Stimulated activated naive CD4-positive, alpha-beta T cell (primary cell): ENCODE data around the gene MRPL2.
"Not testable (repeated sequence)": the region's sequence is repeated elsewhere in the genome, so short reads cannot be mapped to it uniquely, and the experiment has no call there.

Source experiments
- DNase-seq, 6 experiments: peaks; one replicate each; lab custom pipeline; 2025; lab: John Stamatoyannopoulos, UW

Gene MRPL2

DNA sequence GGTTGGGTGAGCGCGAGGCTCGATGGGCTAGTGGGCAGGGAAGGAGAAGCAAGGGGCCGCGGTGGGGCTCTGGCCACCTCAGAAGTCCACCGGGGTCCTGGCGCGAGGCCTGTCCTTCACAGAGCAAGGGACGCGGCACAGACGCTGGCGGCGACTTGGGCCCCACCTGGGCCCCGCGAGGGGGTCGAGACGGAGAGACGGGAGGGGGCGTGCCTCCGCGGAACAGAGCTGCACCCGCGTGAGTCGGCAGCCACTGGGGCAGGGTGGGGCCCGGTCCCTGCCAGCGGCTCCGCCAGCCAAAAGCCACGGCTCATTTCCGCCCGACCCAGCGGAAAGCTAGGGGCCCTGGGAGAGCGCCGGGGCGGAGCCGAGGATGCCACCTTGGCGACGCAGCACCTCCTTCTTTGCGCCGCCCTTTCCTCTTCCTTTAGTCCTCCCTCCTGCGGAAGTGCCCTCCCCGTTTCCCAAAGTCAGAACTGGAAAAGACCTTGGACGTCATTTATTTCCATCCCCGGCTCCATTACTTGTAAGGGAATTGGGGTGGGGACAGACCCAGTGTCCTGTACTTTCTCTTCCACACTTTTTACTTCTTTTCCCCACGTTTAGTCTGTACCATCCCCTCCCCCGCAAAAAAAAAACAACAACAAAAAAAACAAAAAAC lies 5.6 kb downstream of the MRPL2 start, which contains the start of gene CUL7:
Gene CUL7, minus strand, starts transcription at position 307 of the 661 bp plus-strand sequence. CDS start 1,063 bp downstream, outside the sequence.
- DNase-seq: peak; percentile 77 to 88 (median 85)

DNA sequence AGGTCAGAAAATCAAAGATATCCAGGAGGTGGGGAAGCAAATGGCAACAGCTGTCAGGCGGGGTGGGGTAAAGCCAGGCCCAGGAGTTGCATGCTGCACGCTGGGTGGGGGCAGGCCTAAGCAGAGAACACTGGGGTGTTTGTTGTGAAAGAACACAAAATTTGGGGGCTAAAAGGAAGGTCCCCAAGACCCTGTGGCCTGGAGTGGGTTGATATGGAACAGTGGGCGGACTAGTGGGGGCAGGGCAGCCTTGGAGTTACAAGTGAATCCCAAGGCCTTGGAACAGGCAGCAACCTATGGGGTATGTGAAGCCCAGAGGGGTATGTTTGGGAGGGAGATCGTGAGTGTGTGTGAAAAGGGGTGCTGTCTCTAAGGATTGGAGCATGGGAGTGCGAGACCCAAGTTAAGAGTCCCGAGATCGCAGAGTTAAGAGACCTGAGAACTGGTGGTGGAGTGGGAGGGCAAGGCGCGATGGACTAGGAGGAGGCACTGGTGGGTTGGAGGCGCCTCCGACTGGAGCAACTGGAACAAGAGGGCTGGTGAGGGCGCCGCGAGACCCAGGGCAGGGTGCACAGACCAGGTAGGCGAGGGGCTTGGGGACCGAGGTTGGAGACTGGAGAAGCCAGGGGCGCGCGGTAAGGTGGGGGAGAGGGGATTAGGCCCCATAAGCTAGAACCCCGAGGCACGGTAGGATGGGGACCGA lies 6.2 kb downstream of the MRPL2 start:
- DNase-seq: peak in 2 of 6 experiments; percentile 40 to 48

DNA sequence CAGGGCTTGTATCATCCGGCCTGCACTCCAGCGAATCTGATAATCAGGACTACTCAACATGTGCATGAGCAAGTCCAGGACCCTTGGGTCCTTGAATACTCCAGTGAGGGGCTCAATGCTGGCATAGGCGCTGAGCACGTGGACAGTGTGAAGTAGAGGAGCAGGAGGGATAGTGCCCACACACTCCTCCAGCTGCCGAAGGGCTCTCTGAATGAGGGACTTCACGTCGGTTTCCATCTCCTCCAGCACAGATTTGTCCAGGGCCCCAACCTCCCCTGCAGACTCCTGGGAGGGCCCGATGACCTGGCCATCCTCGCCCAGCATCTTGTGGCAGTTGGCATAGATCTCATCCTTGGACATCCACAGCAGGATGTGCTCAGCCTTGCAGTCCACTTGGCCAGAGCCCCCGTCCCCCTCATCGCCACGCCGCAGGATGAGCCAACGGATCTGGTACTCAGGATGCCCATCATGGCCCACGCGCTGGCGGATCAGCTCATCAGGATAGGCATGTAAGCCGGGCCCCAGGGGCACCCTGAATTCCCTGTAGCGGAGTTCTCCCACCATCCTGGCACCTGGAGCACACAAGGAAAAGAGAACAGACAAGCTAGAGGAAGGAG lies 6.9 kb downstream of the MRPL2 start:
- no peak for DNase-seq

DNA sequence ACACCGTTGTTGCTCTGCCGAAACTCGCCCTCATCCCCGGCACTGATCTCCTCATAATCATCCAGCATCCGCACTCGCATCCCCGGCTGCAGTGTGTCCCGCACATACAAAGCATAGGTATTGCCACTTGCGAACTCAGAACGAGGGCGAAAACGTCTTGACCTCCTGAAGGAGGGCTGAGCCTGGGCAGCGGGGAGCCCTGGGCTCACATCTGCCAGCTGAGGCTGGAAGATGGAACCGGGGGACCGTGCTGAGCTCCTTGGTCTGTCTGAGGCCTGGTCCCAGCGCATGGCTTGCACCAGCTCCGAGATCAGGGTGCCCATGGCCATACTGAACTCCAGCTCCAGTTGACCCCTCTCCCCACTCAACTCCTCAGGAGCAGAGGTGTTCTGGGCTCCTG lies 8.3 kb downstream of the MRPL2 start:
- no peak for DNase-seq

DNA sequence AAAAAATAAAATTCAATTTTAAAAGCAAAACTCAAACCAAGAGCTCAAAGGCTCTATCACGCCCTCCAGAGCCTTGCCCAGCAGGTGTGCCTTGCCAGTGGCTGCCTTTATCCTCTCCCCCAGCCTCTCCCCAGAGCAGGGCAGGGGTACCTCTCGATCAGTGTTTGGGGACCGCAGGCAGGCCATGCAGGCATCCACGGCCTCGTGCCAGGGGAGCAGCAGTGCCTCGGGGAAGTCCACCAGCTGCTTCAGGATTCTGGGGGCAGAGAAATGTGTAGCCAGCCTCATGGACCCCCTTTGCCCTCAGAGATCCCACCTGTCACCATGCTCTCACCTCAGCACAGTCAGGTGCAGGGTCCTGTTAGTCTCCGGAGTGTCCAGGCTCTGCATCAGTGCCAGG lies 11.2 kb downstream of the MRPL2 start:
- no peak for DNase-seq

DNA sequence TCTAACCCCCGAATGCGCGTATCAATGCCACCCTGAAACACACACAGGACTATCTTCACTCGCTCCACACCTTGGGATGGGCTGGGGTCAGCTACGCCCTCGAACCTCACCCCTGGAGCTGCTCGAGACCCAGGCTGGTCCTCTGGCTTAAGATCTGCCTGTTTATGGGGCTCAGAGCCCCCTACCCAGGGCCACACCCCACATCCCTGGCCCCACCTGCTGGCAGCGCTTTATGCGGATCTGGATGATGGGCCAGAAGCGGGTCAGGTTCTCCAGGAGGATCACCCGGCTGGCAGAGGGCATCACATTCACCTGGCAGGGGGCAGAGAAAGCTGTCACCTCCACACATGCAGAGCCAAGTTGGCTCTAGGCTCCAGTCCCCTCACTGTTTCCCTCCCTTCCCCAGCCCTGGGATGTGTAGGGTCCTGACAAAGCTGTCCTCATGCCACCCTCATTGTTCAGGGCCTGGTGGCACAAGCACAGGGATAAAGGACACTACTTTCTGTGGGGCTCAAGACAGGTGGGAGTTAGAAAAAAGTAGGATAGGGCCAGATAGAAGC lies 13.8 kb downstream of the MRPL2 start:
- DNase-seq: no peak

DNA sequence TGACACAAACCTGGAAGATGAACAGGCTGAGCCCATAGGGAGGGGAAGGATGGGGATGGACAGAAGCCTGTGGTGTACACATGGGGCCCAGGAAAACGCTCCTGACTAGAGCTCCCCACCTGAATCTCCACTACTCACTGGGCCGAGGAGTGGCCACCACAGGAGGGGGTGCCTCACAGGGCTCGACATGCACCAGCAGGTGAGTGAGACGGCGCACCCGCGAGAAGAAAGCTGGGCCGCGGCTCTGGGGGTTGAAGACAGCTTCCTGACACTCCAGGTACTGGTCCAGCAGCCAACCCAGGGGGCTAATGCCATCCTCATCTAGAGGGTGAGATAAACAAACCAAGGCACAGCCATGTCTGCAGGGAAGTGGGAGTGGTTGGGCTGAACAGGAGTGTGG lies 15.9 kb downstream of the MRPL2 start:
- DNase-seq: no peak

DNA sequence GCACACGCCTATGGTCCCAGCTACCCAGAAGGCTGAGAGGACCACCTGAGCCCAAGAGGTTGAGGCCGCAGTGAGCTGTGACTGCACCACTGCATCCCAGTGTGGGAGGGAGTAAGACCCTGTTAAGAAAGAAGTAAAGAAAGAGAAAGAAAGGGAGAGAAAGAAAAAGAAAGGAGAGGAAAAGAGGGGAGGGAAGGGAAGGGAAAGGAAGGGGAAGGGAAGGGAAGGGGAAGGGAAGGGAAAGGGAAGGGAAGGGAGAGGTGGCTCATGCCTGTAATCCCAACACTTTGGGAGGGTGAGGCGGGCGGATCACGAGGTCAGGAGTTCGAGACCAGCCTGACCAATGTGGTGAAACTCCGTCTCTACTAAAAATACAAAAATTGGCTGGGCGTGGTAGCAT lies 17.8 kb downstream of the MRPL2 start:
- not testable (repeated sequence) for DNase-seq

DNA sequence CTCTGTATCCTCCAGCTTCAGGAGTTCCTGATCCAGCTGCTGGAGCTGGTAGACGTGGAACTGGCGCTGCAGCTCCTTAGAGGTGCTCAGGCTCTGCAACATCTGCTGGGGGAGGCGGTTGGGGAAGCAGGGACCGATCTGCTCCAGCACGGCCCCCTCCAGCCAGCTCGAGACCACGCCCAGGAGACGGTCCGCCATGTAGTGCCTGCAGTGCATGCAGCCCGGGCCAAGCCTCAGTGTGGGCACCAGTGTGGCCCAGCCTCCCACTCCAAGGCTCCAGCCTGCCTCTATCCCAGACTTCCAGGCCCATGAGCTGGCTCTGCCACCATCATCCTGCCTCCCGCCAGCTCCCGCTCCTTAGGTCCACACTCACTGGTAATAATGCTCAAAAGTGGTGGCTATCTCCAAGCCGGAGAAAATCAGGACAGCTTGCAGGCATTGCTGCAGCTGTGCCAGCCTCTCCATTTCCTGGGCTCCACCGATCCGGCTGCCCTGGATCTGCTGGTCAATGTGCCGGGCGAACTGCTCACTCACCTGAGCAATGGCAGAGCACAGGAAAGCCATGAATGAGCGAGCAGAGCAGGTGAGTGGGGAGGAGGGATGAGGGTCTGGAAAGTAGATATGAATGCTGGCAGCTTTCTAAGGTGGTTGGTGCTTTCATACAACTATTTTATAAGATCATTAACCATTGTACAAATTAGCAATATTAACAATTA lies 18.5 kb downstream of the MRPL2 start:
- DNase-seq: no peak

DNA sequence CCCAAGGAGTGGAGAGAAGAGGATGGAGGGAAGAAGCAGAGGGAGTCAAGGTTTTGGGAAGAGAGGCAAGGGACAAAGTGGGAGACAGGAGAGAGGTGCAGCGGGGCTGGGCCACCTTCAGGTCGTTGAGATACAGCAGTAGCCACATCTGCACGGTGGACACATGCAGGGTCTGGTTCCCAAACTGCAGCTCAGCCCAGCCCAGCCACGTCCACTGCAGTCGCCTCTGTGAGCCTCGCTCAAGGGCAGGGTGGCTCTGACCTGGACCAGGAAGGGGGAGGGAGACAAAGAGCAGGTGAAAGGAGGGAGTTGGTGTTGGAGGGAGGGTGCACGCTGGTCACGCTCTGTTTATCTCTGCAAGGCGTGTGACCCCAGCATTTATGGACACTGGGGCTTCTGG lies 20.5 kb downstream of the MRPL2 start:
- no peak for DNase-seq

DNA sequence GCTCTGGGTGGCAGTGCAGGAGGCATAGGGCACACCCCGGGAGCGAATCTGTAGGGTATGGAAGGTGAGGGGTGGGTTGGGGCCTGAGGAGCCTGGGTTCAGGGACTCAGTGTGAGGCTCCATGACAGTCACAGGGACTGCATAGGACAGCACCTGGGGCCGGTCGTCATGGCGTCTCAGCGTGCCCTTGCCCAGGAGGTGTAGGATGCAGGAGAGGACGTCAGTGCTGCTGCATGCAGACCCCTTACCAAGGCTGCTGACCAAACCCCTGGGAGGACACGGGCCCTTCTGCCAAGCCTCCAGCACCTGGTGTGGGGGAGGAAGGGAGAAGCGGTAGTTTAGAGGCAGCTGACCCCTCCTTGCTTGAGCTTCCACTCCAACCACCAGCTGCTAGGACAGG lies 21.5 kb downstream of the MRPL2 start:
- DNase-seq: no peak

DNA sequence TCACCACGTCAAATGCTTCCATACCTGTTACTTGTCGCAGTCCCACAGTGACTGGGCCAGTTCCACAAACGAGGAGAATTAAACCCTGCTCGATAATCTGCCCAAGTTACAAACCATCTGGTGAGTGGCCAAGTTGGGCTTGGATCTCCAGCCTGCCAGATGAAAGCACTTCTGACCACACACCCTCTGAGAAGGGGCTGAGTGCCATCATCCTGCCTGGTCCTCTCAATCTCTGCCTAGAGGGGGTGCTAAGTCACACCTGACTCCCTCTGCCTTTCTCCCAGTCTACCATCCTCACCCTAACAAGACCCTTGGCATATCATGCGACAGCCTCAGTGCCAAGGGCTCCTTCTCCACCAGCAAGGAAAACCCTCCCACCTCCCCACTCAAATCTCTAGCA lies 22.0 kb downstream of the MRPL2 start:
- no peak for DNase-seq

DNA sequence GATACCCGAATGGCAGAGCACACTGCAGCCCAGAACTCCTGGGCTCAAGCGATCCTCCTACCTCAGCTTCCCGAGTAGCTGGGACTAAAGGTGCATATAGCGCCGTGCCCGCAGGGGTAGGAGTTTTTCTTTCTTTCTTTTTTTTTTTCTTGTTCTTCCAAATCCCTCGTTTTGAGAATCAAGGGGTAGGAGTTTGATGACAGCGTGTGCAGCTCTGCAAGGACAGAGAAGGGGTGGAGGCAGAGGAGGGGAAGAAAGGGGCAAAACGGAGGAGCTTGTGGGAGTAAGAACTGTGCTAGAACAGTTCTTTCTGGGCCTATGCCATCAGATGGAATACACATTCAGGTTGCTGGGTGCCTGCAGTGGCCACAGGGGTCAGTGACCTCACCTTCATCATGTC lies 22.5 kb downstream of the MRPL2 start:
- no peak for DNase-seq

DNA sequence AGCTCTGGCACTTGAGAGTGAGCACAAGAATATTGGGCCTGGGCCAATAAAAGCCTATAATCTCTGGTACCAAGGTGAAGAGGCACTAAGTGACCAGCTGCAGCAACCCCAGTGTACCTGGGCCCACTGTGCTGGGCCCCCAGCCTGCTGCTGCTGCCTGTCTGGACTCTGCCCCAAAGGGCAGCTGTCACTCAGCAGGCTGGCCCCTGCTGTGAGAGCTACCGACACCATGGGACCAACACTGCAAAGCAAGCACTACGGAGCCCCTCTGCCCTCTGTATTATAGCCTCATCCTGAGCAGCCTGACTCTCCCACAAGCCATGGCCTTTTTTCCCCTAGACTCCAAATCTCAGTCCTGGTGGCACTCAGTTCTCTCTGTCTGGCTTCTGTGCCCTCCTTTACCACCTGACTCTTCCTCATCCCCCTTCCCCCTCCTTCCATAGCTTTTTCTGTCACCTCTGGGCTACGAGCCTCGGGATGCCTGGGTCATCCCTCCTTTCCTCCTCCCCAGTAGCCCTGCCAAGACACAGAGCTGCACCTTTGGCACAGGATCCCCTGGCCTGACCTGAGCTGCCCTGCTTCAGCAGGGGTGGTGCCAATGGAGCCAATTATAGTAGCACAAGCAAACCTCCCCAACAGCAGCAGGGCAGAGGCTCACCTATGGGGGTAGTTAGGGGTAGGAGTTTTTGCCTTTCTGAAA lies 23.6 kb downstream of the MRPL2 start:
- DNase-seq: no peak

DNA sequence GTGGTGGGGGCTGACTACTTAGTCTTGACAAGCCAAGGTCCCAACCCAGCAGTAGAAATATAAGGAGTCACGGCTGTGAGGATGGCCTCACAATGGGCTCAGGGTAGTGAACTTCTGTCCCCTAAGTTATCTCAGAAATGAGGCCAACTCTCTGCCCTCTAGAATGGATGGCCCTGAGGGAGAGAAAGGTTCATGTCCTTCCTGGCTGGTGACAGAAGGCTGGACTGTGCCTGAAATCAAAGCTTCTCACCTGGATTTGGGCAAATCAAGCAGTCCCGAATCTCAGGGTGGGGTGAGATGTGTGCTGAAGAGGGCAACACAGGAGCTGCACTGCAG lies 25.1 kb downstream of the MRPL2 start:
- DNase-seq: no peak

DNA sequence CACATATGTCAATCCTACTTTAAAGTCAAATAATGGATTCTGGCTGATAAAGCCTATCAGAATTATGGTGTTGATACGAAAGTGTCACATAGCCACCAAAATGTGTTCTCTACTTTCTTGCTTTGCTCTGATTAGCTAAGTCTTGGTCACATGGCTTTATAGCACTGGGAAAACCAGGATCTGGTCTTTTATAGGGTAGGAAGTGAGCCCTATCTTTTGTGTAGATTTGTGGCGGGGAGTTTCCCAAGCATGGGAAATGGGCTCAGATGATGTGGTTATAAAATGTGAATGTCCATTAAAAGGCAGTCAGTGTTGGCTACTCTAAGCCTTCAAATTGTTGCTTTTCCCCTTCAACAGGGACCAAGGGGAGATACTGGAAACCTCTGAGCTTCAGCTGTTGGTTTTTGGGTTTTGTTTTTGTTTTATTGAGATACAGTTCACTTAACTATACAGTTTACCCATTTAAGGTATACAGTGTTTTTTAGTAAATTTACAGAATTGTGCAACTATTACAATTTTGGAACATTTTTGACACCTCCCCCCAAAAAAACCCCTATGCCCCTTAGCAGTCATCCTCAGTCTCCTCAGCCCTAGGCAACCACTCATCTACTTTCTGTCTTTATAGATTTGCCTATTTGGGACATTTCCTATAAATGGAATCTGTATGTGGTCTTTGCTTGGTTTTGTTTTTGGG lies 25.6 kb downstream of the MRPL2 start:
- no peak for DNase-seq

DNA sequence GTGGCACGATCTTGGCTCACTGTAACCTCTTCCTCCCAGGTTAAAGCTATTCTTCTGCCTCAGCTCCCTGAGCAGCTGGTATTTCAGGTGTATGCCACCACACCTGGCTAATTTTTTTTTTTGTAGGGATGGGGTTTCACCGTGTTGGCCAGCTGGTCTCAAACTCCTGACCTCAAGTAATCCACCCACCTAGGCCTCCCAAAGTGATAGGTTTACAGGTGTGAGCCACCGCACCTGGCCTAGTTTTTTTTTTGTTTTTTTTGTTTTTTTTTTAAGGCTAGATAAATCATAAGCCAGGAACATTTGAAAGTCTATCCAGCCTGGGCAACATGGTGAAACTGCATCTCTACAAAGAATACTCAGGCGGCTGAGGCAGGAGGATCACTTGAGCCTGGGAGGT lies 26.9 kb downstream of the MRPL2 start:
- DNase-seq: no peak

DNA sequence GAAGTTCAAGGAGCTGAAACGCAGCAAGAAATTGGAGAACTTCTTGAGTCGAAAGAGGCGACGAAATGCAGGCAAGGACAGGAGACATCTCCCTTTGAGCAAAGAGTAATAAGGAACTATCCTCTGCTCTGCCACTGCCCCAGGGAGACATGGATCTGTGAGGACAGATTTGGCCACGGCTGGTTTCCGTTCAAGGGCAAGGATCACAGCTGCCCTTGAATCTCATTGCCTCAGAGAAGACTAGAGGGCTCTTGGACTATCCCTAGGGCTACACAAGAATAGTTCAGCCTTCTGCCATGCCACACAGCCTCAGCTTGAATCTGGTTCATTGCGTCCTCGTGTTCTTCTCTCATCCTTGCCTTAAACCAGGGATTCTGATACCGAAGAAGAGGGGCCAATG lies 30.1 kb downstream of the MRPL2 start:
- no peak for DNase-seq

DNA sequence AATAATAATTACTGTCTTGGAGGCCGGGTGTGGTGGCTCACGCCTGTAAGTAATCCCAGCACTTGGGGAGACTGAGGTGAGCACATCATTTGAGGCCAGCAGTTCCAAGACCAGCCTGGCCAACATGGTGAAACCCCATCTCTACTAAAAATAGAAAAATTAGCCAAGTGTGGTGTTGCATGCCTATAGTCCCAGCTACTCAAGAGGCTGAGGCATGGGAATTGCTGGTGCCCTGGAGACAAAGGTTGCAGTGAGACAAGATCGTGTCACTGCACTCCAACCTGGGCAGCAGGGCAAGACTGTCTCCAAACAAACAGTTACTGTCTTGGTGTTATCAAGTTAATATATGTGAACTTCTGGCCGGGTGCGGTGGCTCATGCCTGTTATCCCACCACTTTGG lies 32.9 kb downstream of the MRPL2 start:
- DNase-seq: no peak

DNA sequence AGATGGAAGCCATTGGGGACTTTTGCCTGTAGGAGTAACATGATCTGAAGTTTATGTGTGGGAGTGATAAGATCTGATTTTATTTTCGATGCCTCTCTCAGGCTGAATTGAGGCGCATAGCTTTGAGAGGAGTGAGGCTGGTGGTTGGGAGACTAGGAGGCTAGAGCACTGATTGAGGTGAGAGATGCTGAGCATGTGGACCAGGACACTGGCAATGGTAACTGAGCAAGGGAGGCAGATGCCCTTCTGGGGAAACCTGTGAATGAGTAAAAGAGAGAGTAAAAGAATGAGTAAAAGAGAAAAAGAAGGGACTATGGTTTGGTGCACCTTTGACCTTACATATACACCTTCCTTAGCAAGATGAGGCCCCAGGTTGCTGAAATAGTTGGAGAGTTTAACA lies 34.8 kb downstream of the MRPL2 start:
- no peak for DNase-seq
